Measurements from ENCODE around the gene ZGRF1.
"Not testable (repeated sequence)": the region's sequence is repeated elsewhere in the genome, so short reads cannot be mapped to it uniquely, and the experiment has no call there.

Gene ZGRF1

GRCh38 chr4:112545346-112545745 lies 91.4 kb downstream of the ZGRF1 start:
- DNase-seq = no peak

GRCh38 chr4:112540695-112541094 lies 96.0 kb downstream of the ZGRF1 start:
- no peak for DNase-seq

- no peak for DNase-seq
Measured at GRCh38 chr4:112536123-112536522, 100.6 kb downstream of the ZGRF1 start.

GRCh38 chr4:112532267-112532666 lies 104.4 kb downstream of the ZGRF1 start:
- DNase-seq = no peak

GRCh38 chr4:112531146-112531545 lies 105.6 kb downstream of the ZGRF1 start:
- no peak for DNase-seq

- no peak for DNase-seq
Measured at GRCh38 chr4:112526061-112526460, 110.6 kb downstream of the ZGRF1 start.

- peak; percentile 49 for DNase-seq
Measured at GRCh38 chr4:112523764-112524505, 112.8 kb downstream of the ZGRF1 start.

GRCh38 chr4:112523008-112523721 lies 113.5 kb downstream of the ZGRF1 start:
- no peak for DNase-seq

- DNase-seq = not testable (repeated sequence)
Measured at GRCh38 chr4:112522431-112522830, 114.3 kb downstream of the ZGRF1 start.

- no peak for DNase-seq
Measured at GRCh38 chr4:112521123-112522023, 115.3 kb downstream of the ZGRF1 start.

- DNase-seq = no peak
Measured at GRCh38 chr4:112520598-112521122, 116.0 kb downstream of the ZGRF1 start.

GRCh38 chr4:112519689-112520597 lies 116.8 kb downstream of the ZGRF1 start:
- DNase-seq = no peak

- DNase-seq = no peak
Measured at GRCh38 chr4:112518675-112519074, 118.0 kb downstream of the ZGRF1 start.

- DNase-seq = no peak
Measured at GRCh38 chr4:112517911-112518310, 118.8 kb downstream of the ZGRF1 start.

- DNase-seq = no peak
Measured at GRCh38 chr4:112517067-112517634, 119.6 kb downstream of the ZGRF1 start.

- DNase-seq = no peak
Measured at GRCh38 chr4:112516471-112517066, 120.1 kb downstream of the ZGRF1 start.

GRCh38 chr4:112516066-112516470 lies 120.6 kb downstream of the ZGRF1 start, which contains the start of gene NEUROG2:
TSS of gene NEUROG2 (minus strand) at chr4:112516180. CDS start at chr4:112515475, 705 bp downstream.
- DNase-seq = no peak

GRCh38 chr4:112515198-112516065 lies 121.3 kb downstream of the ZGRF1 start:
- DNase-seq = peak; percentile 37

- no peak for DNase-seq
Measured at GRCh38 chr4:112514647-112515197, 122.0 kb downstream of the ZGRF1 start.

Measured in GDM1 (cell line).